Colon (tissue), 2 donors: ENCODE data around the gene PNKD.

Experiments
- FAIRE-seq: peaks from 2 replicates; lab custom pipeline; 2012; peaks lifted over from hg19 to GRCh38; lab: Jason Lieb, UNC
- donor health status: control.
- donor health status: control.

PNKD gene

DNA sequence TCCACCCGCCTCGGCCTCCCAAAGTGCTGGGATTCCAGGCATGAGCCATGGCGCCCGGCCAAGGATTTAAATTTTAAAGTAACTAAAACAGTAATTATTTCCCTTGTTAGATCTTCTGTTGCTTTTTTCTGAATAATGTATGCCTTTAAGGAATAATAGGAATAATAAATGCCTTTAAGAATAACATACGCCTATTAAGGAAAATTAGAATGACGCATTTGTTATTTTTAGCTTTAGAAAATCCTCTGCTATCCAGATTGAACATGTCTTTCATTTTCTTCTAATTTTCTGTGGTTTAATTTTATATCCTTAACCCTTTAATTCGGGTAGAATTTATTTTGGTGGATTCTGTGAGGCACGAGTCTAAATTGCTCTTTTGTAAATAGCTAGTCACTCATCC is 45.1 kb downstream of the PNKD start:
- FAIRE-seq: no peak

DNA sequence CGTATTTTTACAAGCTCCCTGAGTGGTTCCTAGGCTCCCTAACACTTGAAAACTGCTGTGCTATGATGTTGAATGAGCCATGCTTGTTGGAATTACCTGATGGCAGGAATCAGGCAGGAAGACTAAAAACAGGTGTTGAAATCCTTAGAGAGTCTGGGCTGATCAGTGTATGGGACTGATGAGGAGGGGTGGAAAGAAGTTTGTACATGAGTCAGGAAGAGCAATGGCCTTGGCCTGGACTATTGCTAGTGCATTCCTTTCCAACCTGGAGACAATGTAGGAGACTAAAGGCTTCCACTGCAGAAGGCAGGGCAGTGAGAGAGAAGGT is 46.9 kb downstream of the PNKD start:
- FAIRE-seq: no peak

DNA sequence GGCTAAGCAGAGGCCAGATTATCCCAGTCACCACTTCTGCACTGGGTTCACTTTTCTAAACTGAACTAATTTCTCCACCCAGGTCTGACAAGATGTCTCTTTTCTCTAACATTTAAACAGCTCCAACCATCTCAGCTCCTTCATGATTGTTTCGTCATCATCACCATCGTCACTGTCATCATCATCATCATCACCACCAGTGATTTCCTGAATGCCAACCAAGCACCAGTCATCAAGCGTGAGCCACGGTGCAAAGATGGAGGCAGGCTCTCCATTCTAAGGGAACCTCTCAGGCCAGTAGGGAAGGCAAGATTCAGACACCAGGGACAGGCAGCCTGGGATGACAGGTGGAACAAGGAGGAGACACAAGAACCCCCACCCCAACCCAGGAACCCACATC is 47.5 kb downstream of the PNKD start:
- no peak for FAIRE-seq

DNA sequence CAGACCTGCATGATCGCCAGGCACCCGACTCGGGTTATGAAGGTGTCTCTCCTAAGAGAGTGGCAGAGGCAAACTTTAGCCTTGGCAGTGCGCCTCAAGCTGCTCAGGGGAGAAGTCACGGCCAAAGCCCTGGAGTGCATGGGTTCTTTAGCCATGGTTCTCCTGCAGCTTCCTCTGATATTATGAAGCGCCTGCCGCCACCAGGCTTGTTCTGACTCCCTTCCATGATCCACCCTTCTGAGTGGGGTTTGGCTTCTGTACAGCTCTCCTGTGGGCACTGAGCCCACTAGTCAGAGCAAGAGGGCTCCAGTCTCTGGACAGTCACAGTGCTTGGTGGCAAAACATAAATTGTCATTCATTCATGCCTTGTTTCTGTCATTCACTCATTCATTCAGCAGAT is 47.9 kb downstream of the PNKD start:
- FAIRE-seq: no peak

DNA sequence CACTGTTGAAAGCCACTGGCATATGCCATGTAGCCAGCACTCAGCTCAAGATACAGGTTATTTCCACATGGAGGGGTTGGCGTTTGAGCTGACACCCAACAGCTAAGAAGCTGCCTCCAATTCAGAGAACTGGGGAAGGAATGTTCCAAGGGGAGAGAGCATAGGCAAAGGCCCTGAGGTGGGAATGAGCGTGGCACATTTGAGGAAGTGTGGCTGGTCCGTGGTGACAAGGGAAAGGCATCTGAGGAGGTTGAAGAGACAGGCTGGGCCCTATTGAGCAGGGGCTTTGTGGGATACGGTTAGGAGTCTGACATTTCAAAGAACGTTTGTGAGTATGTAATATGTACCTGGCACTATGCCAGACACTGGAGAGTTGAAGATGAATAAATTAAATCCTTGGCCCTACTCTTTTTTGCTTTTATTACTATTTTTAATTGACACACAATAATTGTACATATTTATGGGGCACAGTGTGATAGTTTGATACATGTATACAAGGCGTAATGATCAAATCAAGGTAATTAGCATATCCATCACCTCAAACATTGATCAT is 49.6 kb downstream of the PNKD start:
- FAIRE-seq: no peak

DNA sequence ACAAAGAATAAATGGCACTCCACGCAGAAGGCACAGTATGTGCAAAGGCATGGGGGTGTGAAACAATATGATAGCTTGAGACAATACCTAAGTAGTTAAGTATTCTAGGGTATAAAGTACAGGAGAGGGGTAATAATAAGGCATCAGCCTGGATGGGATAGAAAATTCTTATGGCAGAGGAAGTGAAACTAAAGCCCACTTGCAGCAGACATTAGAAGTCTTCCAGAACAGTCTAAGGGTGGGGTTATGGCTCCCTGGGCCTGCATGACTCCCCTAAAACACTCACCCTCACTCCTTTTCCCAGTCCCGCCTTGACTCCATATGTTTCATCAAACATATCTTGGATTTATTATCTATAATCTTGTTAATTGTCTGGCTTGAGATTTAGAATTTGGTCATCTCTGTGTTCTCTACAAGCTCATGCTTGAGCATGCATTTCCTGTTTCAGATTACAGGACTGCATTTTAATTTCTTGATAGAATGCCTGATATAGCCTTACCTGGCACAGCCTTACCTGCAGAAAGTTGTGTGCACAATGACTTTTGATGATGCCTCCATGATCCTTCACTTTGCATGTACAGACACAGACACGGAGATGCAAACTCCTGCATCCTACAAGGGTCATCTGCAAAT is 50.5 kb downstream of the PNKD start:
- FAIRE-seq: no peak

DNA sequence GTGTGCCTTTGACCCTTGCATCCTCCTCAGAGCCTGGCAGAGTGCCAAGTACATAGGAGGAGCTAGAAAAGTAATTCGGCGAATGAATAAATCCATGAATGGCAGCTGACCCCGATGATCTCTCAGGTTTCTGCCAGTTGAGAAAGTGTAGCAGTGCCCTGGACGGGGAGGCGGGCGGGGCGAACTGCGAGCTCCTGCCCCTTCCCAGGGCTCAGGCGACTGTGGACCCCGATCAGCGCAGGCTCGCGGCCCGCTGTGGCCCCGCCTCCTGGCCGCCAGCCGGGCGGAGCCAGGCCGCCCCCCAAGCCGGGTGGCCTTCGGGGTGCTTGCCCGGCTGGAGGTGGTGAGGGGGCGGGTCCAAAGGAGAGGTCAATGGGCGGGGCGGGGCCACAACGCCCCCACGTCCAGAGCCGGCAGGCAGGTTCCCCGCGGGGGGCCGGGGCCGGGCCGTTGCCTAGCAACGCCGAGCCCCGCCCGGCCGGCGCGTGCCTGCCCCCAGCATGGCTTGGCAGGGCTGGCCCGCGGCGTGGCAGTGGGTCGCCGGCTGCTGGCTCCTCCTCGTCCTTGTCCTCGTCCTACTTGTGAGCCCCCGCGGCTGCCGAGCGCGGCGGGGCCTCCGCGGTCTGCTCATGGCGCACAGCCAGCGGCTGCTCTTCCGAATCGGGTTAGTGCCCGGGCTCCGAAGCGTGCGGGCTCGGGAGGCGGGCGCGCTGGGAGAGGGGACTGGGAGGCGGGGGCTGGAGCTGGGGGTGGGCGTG is 52.6 kb downstream of the PNKD start:
- no peak for FAIRE-seq

DNA sequence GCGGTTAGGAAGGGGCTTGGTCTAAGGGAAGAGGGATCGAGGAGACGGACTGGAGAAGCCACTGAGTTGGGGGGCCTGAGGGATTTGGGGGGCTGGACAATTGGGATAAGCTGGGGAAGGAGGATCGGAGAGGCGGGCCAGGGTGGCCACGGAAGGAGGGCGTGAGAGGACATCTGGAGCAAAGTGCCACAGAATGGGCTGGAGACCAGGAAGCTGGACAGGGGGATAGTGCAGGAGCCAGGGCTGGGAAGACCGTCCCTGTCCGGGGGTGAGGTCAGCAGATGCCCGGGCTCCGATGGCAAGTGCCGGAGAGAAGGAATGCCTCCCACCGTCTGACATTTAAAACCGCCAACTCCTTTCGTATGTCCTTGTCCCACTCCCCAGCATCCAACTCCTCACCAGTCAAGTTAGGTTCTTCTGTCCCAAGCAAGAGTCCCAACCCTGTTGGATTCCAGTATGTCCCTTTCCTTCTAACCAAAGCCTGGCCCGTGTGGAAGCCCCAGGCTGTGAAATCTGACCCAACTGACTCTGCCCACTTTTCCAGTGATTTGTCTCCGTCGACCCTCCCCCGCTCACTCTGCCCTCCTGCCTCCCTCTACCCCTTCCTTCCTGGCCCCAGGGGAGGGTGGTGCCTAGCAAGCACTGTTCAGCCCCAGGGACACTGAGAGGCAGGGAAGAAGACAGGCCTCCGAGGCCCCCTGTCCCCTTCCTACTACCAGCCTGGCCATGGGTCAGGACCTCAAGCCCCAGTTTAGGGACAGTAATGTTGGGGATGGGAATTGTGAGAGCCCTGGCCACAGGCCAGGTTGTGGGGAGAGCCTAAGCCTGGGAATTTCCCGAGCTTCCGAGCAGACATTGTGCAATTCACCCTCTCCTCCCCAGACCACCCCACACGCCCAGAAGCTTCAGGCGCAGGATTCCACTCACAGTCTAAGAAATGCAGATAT is 53.5 kb downstream of the PNKD start:
- FAIRE-seq: no peak

DNA sequence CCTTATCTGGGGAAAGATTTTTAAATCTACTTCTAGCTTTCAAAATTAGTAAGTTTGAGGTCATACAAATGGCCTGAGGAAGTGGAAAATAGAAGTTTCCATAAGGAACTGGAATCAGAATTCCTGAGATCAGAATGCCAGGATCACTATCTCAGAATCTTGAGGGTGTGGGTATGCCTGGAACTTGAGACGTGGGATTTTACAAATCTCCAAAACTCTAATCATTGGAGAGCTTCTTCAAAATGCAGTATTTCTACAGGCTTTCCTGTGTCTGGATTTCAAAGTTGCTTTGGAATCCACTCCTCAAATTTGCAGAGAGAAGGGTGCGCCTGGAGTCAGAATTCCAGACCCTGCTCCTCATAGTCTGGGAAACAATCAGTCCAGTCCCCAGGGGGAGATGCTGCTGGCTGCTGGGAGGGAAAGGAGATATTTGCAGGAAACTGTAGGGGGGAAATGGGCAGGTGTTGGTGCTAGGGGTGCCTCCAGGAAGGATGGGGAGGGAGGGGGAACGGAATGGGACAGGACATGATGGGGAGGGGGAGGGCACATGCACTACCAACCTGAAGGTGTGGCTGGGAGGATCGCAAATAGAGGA is 55.3 kb downstream of the PNKD start:
- FAIRE-seq: no peak

DNA sequence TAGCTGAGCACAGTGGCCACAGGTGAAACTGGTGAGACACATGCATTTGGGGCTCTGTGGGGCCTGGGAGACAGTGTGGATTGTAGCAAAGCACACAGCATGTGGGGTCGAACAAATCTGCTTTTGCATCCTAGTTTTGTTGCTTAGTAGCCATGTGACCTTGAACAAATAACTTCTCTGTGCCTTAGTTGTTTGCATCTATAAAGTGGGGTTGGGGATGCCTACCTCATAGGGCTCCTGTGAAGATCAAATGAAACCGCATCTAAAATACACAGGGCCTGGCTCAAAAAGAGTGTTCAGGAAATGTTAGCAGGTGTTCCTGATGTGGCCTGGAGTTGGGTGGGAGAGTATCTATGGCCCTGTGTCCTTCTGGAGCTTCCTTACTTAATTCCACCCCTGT is 56.0 kb downstream of the PNKD start:
- FAIRE-seq: no peak

DNA sequence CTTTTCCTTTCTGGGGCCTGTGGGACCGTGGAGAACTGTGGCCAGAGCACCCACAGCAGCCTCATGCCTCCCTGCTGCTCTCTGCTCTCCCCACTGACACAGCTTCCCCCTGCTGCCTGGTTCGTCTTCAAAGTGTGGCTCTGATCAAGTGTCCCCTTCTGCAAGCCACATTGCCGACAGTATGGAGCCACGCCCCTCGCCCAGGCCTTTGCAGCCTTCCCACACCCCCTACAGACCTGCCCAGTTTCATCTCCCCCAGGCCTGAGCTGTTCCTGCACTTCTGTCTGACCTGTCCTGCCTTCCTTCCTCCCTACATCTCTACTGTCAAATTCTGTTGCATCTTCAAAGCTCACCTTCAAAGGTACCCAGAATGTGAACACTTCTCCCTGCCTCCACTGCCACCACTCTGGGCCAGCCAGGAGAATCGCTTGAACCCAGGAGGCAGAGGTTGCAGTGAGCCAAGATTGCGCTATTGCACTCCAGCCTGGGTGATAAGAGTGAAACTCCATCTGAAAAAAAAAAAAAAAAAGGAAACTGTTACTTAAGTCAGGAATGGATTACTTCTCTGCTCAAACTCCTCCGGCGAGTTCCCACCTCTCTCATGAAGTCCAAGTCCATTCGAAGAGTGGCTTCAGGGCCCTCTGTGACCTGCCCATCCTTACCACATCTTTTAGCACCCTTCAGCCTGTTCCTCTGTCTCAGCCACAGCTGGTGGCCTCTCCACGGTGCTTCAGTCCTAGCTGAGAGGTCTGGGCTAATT is 57.3 kb downstream of the PNKD start:
- FAIRE-seq: no peak

DNA sequence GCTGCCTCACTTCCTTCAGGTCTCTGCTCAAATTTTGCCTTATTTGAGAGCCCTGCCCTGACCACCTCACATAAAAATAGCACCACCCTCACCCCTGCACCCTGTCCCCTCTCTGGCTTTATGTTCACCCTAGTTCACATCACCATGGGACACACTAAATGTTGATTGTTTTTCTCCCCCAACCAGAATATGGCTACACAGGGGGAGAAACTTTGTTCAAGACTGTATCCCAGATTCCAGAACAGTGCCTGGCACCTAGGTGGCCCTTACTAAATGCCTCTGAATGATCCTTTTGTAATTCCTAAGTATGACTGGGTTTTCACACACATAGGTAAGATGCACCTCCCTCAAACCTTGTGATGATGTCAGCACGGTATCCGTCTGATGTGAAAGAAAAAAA is 58.0 kb downstream of the PNKD start:
- FAIRE-seq: no peak

DNA sequence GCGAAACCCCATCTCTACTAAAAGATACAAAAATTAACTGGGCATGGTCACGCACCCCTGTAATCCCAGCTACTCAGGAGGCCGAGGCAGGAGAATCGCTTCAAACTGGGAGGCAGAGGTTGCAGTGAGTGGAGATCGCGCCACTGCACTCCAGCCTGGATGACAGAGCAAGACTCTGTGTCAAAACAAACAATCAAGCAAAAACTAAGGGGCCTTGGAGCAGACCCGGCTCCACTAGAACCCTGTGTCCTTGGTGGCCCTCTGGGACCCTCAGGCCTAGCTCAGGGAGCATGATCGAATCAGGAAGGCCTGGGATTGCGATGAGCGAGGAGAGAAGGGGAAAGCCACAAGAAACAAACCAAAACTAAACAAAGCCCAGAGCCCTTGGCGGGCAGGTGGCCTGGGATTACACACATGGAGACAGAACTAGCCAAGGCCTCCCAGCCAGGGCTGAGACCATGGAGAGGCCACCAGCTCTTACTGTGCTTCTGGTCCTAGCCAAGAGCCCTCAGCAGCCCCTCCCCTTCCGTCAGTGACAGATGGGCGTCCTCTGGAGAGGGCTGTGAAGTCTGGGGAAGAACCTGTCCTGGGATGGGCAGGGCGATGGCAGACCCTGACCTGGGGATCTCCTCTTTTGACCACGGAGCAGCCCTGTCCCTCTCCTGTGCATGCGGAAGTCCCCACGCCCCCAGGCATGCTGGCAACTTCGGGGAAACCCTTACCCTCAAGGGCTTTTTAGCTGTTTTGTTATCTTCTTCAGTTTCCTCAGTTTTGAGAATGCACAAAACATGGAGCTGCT is 58.9 kb downstream of the PNKD start:
- FAIRE-seq: no peak

DNA sequence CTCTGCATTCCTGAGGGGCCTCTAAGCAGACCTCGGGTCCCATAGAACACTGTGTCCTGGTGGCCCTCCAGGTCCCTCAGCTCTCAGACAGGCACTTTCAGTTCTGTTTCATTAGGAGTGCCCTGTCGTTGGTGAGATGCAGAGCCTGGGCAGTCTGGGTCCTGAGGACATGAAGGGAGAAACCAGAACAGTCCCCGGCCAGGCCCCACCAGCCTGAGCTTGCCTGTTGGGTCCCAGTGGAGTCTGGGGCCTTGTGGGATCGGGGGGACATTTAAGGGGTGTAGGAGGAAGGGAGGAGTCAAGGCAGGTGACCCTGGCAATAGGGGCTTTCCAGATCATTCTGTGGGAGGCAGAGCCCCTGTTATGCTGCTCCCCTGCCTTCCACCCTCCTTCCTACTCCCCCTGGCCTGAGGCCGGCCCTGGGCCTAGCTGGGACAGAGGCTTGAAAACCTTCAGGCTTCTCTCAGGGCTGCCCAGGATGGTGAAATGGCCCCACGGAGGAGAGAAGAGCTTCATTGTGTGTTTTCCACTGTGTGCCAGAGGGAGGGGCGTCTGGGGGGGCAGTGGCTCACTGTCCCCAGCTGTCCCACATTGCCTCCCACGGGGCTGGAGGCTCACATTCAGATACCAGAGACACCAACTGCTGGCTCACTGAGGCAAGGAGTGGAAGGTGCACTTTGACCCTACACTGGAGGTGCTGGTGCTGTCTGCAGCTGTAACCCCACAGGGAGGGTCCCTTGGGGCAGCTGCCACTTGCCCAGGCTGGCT is 59.7 kb downstream of the PNKD start:
- no peak for FAIRE-seq

DNA sequence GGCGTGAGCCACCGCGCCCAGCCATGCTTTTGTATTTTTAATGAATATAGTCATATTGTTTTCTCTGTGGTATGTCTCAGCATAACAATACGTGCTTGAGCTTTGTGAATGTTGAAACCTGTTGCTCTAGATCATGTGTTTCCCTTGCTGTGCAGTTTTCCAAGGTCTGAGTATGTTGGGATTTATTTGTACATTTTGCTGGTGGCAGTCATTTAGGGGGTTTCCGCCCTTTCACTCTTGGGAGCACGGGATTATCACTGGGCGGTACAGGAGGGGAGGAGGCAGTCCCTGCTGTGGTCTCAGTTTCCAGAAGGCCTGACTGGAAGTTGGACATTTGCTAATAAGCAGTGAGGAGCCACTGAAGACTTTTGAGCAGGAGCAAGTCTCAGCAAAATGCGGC is 61.4 kb downstream of the PNKD start:
- no peak for FAIRE-seq

DNA sequence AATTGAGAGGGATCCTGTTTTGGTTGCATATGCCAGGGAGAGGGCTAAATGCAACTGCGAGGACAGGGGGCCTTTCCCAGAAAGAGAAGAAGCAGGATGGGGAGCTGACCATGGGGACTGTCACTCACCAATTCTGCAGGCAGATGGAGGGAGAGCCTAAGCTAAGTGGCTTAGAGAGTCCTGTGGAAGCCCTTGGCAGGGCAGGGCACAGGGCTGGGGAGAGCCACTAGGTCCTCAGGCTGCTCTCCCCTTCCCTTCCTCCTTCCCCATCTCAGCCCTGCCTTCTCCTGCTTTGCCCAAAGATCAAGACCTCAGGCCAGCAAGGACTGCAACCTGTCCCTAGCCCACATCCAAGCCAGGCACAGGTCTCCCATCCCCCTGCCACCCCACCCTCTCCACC is 62.0 kb downstream of the PNKD start:
- FAIRE-seq: no peak

DNA sequence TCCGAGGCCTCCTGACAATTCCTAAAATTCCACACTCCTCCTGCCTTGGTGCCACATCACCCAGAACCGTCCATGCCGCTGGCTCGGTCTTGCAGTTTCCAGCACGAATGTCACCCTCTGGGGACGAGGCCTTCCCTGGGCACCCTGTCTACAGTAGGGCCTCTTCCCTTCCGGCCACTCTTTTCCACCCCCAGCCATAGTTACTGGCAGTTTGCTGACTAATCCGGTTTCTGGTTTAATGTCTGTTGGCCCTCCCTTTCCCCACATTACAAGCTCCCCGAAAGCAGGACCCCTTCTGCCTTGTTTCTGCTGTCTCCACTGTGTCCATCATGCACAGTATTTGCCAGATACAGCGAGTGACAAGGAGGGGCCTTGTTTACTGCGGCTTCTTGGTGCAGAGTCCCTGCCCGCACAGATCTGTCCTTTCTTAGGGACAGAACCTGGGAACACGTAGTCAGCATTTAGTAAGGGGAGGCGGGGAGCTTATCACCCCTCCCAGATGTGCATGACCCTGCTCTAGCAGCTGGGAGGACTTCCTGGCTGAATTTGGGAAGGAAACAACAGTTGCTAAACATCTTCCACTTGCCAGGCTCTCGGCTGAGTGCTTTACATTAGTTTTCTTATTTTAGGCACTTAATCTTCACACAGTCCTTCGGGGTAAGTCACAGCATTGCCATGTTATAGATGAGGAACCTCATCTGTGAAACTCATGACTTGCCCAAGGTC is 62.8 kb downstream of the PNKD start:
- FAIRE-seq: no peak

DNA sequence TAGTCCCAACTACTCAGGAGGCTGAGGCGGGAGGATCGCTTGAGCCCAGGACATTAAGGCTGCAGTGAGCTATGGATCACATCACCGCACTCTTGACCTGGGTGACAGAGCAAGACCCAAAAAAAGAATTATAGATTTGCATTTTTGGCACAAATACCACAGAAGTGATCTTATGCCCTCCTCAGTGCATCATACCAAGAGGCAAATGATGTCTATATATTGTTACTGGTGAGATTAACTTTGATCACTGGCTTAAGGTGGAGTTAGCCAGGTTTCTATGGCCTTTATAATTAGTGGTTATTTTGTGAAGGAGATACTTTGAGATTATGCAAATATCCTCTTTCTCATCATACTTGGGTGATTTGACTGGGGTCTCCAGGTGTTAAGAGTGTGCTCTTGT is 64.2 kb downstream of the PNKD start:
- no peak for FAIRE-seq

DNA sequence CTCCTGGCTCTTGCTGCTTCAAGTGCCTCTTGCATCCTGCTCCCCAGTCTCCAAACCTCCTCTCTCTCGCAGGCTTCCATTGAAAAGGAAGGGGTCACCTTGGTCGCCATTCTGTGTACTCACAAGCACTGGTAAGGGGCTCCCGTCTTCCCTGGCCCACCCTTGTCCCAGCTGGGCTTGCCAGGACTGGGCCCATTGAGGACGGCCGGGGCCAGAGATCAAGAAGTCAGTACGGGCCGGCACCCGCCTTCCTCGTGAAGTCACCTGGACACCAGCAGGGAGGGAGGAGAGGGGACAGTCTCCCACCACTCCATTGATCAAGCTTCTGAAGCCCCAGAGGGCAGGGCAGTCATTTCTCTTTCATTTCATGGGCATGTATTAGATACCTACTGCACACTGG is 70.3 kb downstream of the PNKD start:
- FAIRE-seq: no peak
